GM18870 (cell line): ENCODE data around the gene GMEB2.
"Not testable (repeated sequence)": the region's sequence is repeated elsewhere in the genome, so short reads cannot be mapped to it uniquely, and the experiment has no call there.

ENCODE experiments used
- ATAC-seq: cut with Tn5 transposase; IDR thresholded peaks from one replicate; pipeline ENCODE4 v1.9.1; 2021; ENCODE audit warnings: moderate library complexity; ENCODE audit not compliant: unreplicated experiment

The GMEB2 gene

DNA sequence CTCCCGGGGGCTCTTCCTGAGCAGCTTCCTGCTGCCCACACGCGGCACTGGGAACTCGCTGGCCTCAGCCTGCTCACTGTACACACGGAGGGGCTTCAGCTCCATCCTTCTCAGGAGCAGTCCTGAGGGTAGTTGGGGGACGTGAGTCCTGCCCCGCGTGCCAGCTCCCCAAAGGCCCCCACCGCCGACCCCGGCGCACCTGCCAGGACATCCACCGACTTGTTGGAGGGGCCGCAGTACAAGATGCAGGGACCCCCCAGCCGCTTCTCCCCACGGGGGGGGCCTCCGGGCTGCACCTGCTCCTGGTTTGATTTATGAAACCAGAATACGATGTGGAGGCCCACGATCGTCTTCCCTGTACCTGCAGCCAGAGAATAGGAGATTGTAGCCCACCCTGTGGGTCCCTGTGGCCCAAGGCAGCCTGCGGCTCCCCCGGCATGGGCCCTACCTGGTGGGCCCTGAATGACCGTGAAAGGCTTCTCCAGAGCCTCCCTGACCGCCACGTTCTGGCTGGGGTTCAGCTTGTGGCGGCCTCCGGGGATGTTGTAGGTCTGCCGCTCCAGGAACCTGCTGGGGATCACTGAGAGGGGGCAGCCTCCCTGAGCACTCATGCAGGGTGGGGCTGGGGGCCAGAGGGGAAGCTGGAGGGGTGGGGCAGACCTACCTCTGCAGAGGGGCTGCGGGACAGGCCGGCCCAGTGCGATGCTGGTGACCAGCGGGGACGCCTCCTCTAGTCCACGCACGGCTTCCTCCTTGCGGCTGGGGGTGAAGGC, 65.1 kb downstream of the GMEB2 start:
- no peak for ATAC-seq

DNA sequence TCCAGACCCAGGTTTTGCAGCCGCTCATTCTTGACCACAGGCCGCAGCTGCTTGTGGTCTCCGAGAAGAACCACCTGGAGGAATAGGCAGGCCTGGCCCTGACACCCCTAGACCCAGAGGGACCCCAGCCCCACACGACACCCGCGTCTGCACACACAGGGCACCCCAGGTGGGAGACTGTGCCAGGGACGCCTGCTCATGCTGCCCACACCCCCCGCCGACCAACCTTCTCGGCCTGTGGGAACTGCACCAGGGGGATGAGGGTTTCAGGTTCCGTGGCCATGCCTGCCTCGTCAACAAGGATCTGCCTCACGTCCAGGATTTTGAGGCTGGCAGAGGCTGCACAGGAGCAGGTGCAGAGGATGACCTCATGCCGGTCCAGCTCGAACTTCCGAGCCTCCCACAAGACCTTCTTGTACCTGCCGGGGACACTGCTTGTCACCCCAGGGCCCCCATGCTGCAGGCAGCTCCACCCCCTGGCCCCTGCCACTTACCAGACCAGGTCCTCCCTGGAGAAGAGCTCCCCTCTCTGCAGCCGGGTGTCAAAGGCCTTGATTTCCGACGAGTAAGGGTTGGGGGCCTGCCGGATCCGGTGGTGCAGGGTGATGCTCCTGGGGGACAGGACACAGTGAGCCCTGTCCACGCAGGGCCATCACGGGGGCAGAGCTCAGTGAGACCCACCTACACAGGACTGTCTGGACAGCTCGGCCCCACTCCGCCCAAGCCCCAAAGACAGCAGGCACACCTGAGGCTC, 65.9 kb downstream of the GMEB2 start:
- ATAC-seq: no peak

DNA sequence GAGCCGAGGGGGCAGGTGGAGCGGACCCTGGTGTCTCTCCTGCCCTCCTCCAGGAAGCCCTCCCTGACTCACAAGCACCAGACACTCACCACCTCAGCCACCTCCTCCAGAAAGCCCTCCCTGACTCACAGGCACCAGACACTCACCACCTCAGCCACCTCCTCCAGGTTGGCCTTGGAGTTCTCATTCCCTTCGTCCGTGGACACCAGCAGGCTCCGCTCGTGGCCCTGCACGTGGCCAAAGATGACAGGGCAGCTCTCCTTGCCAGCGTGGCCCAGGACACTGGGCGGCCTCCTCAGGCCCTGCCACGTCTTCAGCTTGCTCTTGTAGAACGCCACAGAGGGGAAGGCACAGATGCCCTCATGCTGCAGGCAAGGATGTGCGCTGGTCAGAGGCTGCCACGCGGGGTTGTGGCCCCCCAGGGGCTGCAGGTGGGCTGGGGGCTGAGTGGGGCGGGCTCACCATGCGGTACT, 66.5 kb downstream of the GMEB2 start:
- ATAC-seq: no peak

DNA sequence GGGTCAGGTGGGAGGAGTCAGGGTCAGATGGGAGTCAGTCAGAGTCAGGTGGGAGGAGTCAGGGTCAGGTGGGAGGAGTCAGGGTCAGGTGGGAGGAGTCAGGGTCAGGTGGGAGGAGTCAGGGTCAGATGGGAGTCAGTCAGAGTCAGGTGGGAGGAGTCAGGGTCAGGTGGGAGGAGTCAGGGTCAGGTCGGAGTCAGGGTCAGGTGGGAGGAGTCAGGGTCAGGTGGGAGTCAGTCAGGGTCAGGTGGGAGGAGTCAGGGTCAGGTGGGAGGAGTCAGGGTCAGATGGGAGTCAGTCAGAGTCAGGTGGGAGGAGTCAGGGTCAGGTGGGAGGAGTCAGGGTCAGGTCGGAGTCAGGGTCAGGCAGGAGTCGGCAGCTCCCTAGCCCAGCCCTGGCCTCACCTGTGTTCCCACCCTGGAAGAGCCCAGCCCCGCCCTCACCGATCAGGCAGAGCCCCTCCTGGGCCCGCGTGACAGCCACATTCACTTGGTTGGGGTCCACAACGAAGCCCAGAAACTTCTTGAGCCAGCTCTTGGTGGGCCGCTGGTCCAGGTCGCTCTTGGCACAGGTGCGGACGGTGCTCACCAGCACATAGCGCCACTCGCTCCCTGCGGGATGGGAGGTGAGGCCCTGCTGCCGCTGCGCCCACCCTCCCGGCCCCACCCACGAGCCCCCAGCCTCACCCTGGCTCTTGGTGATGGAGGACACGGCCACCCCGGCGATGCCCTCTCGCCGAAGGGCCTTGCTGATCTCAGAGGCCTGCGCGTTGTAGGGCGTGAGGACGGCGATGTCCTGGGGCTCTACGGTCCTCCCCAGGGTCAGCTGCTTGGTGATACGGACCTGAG, 67.2 kb downstream of the GMEB2 start:
- not testable (repeated sequence) for ATAC-seq

DNA sequence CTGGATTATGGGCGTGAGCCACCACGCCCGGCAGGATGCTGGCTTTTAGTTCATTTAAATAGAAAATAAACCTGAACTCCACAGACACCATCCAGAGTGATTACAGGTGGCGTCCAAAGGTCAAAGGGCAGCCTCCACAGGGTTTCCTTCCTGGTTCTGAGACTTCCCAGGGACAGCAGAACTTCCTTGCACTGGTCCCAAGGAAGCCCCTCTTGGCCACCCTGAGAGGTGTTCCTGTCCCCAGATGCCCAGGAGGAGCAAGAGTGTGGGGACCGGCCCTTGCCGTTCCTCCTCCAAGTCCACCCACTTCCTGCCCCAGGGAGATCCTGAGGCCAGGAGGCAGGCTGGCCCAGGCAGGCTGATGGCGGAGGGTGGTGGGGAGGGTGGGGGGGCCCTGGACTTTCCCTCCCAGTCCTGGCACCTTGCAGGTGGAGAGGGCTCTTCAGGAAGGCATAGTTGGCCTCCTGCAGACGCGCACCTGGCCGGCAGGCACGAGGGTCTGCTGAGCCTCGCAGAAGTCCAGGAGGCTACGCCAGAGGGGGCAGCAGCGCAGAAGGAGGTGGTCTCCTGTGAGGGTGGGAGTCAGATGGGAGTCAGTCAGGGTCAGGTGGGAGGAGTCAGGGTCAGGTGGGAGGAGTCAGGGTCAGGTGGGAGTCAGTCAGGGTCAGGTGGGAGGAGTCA, 68.0 kb downstream of the GMEB2 start:
- no peak for ATAC-seq

DNA sequence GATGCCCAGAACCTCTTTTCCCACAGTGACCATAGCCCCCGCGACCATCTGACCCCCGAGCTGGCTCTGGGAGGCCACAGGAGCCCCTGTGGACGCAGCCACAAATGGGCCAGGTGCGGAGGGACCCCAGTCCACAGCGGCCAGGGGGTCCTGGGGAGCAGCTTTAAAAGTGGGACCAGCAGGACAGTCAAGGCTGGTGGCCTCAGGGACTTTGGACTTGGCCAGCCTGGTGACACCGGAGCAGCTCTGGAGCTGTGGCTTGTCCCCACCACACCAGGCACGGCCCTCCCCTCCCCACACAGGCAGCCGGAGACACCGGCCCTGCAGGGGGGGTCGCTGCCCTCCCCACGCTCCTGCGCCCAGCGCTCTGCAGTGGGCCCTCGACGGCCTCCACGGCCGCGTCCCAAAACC, 69.4 kb downstream of the GMEB2 start:
- ATAC-seq: no peak

DNA sequence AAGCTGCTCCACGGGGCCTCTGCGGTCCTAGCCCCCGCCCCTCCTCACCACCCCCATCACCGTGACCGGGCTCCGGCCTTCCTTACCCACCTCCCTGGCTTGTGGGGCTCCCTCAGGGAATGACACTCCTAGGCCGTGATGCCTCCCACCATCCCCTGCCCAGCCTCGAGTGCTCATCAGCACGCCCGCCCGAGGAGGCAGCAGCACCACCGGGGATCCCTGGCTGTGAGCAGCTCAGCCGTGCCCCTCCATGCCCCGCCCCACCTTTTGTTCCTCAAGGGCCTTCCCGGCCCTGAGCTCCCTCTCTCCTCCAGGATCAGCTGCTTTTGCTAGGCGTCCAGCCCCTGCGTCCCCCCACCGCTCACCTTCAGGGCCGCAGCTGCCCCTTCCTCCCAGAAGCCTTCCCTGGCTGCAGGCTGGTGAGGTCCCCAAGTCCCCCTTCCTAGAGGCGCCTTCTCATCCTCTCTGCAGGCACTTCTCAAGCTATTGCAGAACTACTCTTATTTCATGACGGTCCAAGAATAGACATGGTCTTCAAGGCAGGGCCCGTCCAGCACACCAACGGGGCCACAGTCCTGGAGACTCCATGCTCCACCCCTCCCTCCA, 69.9 kb downstream of the GMEB2 start:
- no peak for ATAC-seq

DNA sequence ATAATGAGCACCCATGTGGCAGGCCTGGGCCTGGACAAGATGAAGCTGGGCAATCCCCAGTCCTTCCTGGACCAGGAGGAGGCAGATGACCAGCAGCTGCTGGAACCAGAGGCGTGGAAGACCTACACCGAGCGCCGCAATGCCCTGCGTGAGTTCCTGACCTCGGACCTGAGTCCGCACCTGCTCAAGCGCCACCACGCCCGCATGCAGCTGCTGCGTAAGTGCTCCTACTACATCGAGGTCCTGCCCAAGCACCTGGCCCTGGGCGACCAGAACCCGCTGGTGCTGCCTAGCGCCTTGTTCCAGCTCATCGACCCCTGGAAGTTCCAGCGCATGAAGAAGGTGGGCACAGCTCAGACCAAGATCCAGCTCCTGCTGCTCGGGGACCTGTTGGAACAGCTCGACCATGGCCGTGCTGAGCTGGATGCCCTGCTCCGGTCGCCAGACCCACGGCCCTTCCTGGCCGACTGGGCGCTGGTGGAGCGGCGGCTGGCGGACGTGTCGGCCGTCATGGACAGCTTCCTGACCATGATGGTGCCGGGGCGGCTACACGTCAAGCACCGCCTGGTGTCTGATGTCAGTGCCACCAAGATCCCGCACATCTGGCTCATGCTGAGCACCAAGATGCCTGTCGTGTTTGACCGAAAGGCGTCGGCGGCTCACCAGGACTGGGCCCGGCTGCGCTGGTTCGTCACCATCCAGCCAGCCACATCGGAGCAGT, 71.1 kb downstream of the GMEB2 start:
- no peak for ATAC-seq

DNA sequence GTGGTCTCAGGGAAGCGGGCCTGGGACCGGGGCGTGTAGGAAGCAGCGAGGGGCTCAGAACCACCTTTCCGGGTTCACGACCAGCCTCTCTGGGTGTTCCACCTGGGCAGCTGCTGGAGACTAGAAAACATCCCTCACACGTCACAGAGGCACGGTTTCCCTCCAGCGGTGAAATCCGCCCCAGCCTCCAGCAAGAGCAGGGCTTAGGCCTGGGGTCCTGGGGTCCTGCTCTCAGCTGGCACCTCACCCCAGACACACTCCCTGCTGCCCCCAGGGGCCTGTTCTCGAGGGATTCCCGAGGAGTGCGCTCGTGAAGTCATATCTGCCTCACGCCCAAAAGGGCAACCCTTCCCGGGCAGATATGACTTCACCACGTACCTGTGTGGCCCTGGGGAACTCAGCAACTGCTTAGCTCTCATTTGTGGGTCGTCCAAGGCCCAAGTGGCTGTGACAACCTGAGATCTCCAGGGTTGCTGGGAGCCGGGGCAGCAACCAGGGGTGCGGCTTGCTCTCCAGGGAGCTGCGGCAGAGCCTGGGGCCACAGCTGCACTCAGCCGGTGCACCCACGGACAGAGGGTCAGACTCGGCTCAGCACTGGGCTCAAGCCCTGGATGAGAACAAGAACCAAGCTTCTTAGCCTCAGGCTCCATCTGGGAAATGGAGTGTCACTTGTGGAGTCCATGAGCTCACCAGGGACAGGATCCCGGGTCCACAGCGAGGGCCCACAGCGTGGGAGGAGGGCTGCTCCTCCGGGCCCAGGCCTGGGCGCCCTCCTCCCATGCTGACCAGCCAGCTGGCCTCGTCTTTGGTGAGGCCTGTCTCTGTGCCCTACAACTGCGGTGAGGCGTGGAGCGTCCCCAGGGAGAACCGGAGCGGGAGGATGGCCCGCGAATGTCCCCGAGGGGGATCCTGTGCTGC, 72.3 kb downstream of the GMEB2 start:
- no peak for ATAC-seq

DNA sequence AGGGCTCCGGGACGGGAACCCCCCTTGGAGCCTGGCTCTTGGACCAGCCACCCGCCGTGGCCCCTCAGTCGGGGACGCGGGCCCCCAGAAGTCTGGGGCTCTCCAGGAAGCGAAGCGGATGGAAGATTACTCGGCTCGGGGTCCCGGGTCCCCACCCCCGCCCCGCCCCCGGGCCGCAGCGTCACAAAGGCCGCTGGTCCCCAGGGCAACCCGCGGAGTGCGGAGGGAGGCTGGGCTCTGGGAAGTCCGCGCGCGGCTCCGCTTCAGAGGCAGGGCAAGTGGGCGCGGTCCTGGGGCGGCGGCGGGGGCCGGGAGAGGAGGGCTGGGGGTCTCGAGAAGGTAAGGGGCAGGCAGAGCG, 73.0 kb downstream of the GMEB2 start, which contains the start of gene FNDC11:
Gene FNDC11, plus strand, starts transcription at position 227 of the 358 bp plus-strand sequence. CDS start 1,505 bp downstream, outside the sequence.
- ATAC-seq: no peak

DNA sequence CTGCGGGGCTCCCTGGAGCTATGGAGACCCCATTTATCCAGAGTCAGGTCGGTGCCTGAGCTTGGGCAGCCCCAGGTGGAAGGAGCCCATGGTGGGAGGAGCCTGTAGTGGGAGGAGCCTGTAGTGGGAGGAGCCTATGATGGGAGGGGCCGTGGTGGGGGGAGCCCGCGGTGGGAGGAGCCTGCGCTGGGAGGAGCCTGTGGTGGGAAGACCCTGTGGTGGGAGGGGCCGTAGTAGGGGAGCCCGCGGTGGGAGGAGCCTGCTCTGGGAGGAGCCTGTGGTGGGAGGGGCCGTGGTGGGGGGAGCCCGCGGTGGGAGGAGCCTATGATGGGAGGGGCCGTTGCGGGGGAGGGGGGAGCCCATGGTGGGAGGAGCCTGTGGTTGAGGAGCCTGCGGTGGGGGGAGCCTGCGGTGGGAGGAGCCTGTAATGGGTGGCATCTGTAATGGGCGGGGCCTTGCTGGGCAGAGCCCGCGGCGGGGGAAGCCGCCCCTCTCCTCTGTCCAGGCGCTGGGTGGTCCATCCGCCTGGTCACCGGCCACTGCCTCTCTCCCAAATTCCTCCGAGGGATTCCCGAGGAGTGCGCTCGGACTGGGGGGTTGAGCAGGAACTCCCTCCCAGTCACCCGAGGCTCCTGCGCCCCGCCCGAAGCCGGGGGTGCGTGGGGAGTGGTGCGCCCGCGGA, 73.5 kb downstream of the GMEB2 start:
- no peak for ATAC-seq

DNA sequence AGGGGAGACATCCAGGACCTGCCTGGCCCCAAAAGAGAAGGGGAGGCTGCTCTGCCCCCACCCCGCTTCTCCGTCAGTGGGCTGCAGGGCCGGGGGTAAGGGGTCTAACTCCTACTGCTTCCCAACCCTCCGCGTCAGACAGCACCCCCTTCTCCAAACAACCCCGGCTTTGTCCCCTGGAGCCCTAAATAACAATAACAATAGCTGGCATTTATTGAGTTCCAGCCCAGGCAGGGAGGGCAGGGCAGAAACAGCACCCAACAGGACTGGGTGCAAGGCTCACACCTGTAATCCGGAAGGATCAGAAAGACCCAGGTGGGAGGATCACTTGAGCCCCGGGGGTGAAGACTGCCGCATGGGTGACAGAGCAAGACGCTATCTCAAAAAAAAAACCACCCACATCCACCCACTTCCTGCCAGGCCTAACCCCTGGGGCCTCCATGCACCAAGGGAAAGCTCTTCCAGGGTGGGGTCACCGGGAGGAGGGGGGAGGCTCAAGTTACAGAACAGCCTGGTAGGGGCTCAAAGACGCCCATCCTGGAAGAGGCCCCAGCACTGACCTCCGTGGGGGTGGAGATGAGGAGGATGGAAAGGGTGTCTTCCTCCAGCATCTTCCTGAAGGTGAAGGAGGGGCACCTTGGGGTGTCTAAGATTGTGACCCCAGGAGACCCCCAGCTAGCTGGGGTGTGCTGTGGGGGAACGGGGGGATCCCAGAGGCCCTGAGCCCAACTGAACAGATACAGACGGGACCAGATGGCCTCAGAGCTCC, 74.2 kb downstream of the GMEB2 start:
- no peak for ATAC-seq

DNA sequence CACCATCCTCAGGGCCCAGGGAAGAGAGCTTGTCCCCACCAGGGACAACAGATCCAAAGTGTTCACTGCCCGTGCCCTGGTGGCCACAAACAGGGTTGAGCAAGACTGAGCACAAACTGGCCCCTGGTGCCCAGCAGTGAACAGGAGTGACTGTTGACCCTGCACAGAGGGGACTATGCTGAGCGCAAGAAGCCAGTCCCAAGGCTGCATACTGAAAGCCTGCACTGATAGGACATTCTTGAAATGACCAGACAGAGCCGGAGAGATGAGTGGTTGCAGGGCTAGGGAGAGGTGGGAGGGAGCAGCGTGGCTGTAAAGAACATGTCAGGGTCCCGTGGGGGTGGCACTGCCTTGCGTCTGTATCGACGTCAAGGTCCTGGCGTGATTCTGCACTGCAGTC, 75.8 kb downstream of the GMEB2 start:
- ATAC-seq: no peak

DNA sequence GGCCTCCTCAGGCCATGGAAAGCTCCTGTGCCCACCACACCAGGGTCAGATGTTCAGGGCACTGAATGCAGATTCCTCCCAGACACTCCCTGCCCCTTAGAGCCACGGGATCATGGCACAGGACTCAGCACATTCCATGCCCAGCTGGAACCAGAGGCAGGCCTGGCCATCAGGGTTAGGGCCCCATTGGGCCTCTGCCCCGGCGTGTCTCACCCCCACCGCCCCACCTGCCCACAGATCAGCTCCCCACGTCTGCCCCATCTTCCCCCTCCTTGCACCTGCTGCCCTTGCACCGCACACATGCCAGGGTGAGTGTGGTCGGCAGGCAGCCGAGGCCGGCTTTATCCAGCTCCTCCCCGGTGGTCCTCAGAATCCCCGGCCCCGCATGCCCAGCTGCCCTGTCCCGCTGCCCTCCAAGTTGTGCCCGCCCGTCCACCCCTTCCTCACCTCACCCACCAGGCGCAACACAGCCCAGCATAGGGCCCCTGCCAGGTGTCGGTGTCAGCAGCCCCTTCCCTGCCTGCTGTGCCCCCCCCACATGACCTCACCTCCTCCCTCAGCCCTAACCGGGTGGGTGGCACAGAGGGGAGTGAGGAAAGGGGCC, 77.1 kb downstream of the GMEB2 start:
- no peak for ATAC-seq

DNA sequence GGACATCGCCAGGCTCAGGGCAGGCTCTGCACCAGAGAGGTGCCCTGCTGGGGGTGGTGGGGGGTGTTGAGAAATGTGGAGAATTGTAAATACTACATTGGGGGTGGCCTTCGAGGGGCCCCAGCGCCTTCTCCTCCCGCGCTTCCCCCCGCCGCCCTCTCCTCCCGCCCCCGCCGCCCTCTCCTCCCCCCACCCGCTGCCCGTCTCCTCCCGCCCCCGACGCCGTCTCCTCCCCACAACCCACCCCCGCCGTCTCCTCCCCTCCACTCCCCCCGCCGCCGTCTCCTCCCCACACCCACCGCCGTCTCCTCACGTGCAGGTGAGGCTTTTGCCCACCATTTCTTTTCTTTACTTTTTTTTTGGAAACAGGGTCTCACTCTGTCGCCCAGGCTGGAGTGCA, 77.9 kb downstream of the GMEB2 start:
- no peak for ATAC-seq

DNA sequence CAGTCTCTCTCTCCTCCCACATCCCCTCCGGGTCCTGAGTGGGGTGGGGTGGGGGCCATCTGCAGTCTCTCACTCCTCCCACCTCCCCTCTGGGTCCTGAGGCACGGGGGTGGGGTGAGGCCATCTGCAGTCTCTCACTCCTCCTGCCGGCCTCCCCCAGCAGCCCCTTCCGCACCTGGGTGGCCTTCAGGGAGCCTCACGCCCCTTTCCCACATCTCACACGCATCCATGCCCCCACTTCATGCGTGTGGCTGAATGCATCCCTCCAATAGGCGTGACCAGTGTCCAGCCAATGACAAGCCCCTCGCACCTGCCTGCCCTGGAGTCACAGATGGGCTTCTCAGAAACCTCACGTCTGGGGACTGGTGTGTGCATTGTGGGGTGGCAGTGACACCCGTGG, 78.4 kb downstream of the GMEB2 start:
- ATAC-seq: no peak
